Astrocyte of the cerebellum (primary cell): Measurements from ENCODE around the gene FAM163A.

ENCODE experiments used
- DNase-seq: peaks from one replicate; pipeline ENCODE4 v3.0.0-alpha.2; 2011; ENCODE audit warnings: low read depth
- H3K4me3 ChIP-seq: 2 replicates; pipeline ENCODE4 v1.5.1; 2011; ENCODE audit warnings: mild to moderate bottlenecking, low read depth, low read length, moderate library complexity
- CTCF ChIP-seq: IDR thresholded peaks from 2 replicates; pipeline ENCODE4 v1.5.1; 2012; ENCODE audit warnings: low read length, low read depth, moderate library complexity, mild to moderate bottlenecking; ENCODE audit errors: missing control alignments
- in situ Hi-C: cut with HindIII; loops from 2 replicates; pipeline ENCODE4 v1.10.0; 2017; ENCODE audit warnings: low sequenced_read_pairs

Gene FAM163A

GRCh38 chr1:179709841-179710329, 33.2 kb upstream of the FAM163A start:
- in situ Hi-C loops, result loop anchor here (5.0 kb wide), 1 partner anchor 102 kb away; no protein-coding TSS in a partner anchor
- no peak for DNase-seq
- H3K4me3 ChIP-seq, result no peak overlapping the region
- TF ChIP-seq CTCF, result no peak

GRCh38 chr1:179714159-179714558, 28.9 kb upstream of the FAM163A start:
- in situ Hi-C loops, result loop anchor here (5.0 kb wide), 1 partner anchor 98 kb away; no protein-coding TSS in a partner anchor
- no peak overlapping the region for H3K4me3 ChIP-seq
- DNase-seq, result no peak
- TF ChIP-seq CTCF, result no peak

GRCh38 chr1:179714623-179715022, 28.5 kb upstream of the FAM163A start:
- H3K4me3 ChIP-seq, result no peak overlapping the region
- DNase-seq, result no peak
- in situ Hi-C loops, result loop anchor here (5.0 kb wide), 1 partner anchor 98 kb away; no protein-coding TSS in a partner anchor
- no peak for TF ChIP-seq CTCF

- no peak for DNase-seq
- no peak overlapping the region for H3K4me3 ChIP-seq
- no peak for TF ChIP-seq CTCF
- in situ Hi-C loops, result no loop called here
These were observed 23.8 kb upstream of the FAM163A start for GRCh38 chr1:179719272-179719671.

- no peak for DNase-seq
- no peak overlapping the region for H3K4me3 ChIP-seq
- in situ Hi-C loops, result no loop called here
- TF ChIP-seq CTCF, result no peak
These were observed 14.8 kb upstream of the FAM163A start for GRCh38 chr1:179728271-179728670.

- in situ Hi-C loops, result no loop called here
These were observed 13.2 kb upstream of the FAM163A start for GRCh38 chr1:179729881-179730280.

More at GRCh38 chr1:179729881-179730280, 13.2 kb upstream of the FAM163A start:
- no peak for TF ChIP-seq CTCF
- no peak for DNase-seq
- no peak overlapping the region for H3K4me3 ChIP-seq
